HEK293 (cell line): ENCODE measurements around the gene C8B.

Experiments
- SCRT2 ChIP-seq: fragments of 450-650 bp; formaldehyde crosslinking; IDR thresholded peaks from 2 replicates; pipeline ENCODE4 v1.5.1; 2016; ENCODE audit warnings: missing biosample characterization, missing genetic modification characterization
- SP2 ChIP-seq: fragments of 450-650 bp; formaldehyde crosslinking; IDR thresholded peaks from 2 replicates; pipeline ENCODE4 v1.5.1; 2016; ENCODE audit warnings: missing biosample characterization, missing genetic modification characterization
- ZBTB10 ChIP-seq: fragments of 450-650 bp; formaldehyde crosslinking; IDR thresholded peaks from 2 replicates; pipeline ENCODE4 v1.5.1; 2016; ENCODE audit warnings: missing biosample characterization, missing genetic modification characterization
- ZBTB7A ChIP-seq: fragments of 450-650 bp; formaldehyde crosslinking; IDR thresholded peaks from 2 replicates; pipeline ENCODE4 v1.5.1; 2016; ENCODE audit warnings: low read depth, missing biosample characterization, missing genetic modification characterization
- ZNF146 ChIP-seq: fragments of 450-650 bp; formaldehyde crosslinking; IDR thresholded peaks from 2 replicates; pipeline ENCODE4 v1.5.1; 2016; ENCODE audit warnings: missing biosample characterization, missing genetic modification characterization
- ZNF23 ChIP-seq: fragments of 450-650 bp; formaldehyde crosslinking; IDR thresholded peaks from 2 replicates; pipeline ENCODE4 v1.5.1; 2016; ENCODE audit warnings: missing biosample characterization, missing genetic modification characterization, borderline replicate concordance
- ZNF274 ChIP-seq, 2 experiments: fragments of 200-500 bp in 1 of 2; fragments of 450-650 bp in 1 of 2; sonication (Bioruptor generic) in 1 of 2; formaldehyde crosslinking in 1 of 2; IDR thresholded peaks; 2 replicates each; pipeline versions ENCODE4 v1.5.1 to v1.6.1; 2014 to 2016; ENCODE audit warnings: borderline replicate concordance in 1 of 2, inconsistent platforms in 1 of 2, low read length in 1 of 2, missing biosample characterization in 1 of 2, missing genetic modification characterization in 1 of 2
- ZNF473 ChIP-seq: fragments of 450-650 bp; formaldehyde crosslinking; IDR thresholded peaks from 2 replicates; pipeline ENCODE4 v1.5.1; 2017; ENCODE audit warnings: missing biosample characterization, missing genetic modification characterization
- TF ChIP-seq, protein P1 (sequence below): fragments of 450-650 bp; formaldehyde crosslinking; IDR thresholded peaks from 2 replicates; pipeline ENCODE4 v1.5.1; 2016; ENCODE audit warnings: missing biosample characterization, missing genetic modification characterization
- TF ChIP-seq, protein P2 (sequence below): sonication (generic); formaldehyde crosslinking; IDR thresholded peaks from 2 replicates; pipeline ENCODE4 v1.8.1; 2022; ENCODE audit warnings: mild to moderate bottlenecking, moderate library complexity, missing genetic modification reagents
- TF ChIP-seq, protein P3 (sequence below): fragments of 450-650 bp; formaldehyde crosslinking; IDR thresholded peaks from 2 replicates; pipeline ENCODE4 v1.5.1; 2016; ENCODE audit warnings: missing biosample characterization, missing genetic modification characterization

DNA sequence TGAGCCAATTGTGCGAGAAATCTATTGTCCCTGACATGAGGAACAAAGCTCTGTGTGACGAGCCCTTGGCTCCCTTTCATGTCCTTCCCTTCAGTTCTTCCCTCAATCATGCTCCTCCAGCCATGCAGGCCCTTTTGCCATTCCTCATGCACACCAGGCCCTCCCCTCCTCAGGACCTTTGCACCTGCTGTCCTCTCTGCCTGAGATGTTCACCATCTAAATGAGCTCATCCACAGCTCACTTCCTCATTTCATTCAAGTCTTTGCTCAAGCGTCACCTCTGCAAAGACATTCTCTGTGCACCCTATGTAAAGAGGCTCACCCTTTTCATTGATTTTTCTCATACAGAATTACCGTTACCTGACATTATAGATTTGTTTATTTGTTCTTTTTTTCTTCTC, 43.7 kb downstream of the C8B start:
- TF ChIP-seq, protein P1, sequence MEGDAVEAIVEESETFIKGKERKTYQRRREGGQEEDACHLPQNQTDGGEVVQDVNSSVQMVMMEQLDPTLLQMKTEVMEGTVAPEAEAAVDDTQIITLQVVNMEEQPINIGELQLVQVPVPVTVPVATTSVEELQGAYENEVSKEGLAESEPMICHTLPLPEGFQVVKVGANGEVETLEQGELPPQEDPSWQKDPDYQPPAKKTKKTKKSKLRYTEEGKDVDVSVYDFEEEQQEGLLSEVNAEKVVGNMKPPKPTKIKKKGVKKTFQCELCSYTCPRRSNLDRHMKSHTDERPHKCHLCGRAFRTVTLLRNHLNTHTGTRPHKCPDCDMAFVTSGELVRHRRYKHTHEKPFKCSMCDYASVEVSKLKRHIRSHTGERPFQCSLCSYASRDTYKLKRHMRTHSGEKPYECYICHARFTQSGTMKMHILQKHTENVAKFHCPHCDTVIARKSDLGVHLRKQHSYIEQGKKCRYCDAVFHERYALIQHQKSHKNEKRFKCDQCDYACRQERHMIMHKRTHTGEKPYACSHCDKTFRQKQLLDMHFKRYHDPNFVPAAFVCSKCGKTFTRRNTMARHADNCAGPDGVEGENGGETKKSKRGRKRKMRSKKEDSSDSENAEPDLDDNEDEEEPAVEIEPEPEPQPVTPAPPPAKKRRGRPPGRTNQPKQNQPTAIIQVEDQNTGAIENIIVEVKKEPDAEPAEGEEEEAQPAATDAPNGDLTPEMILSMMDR = no peak
- TF ChIP-seq SCRT2 (tag by site-specific recombination) (no peak), ZNF274 (IDR thresholded peaks at IDR 0.05; ENCODE audit: low read length) (no peak), ZNF274 (tag by site-specific recombination; IDR thresholded peaks at IDR 0.05; ENCODE audit: borderline replicate concordance) (no peak), ZBTB10 (no peak), ZNF146 (tag by site-specific recombination) (no peak), ZBTB7A (no peak), ZNF473 (tag by site-specific recombination) (no peak), ZNF23 (tag by site-specific recombination) (no peak), SP2 (tag by site-specific recombination) (no peak)
- TF ChIP-seq, protein P2, sequence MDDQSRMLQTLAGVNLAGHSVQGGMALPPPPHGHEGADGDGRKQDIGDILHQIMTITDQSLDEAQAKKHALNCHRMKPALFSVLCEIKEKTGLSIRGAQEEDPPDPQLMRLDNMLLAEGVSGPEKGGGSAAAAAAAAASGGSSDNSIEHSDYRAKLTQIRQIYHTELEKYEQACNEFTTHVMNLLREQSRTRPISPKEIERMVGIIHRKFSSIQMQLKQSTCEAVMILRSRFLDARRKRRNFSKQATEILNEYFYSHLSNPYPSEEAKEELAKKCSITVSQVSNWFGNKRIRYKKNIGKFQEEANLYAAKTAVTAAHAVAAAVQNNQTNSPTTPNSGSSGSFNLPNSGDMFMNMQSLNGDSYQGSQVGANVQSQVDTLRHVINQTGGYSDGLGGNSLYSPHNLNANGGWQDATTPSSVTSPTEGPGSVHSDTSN (CRISPR knock-in tag) = no peak
- TF ChIP-seq, protein P3, sequence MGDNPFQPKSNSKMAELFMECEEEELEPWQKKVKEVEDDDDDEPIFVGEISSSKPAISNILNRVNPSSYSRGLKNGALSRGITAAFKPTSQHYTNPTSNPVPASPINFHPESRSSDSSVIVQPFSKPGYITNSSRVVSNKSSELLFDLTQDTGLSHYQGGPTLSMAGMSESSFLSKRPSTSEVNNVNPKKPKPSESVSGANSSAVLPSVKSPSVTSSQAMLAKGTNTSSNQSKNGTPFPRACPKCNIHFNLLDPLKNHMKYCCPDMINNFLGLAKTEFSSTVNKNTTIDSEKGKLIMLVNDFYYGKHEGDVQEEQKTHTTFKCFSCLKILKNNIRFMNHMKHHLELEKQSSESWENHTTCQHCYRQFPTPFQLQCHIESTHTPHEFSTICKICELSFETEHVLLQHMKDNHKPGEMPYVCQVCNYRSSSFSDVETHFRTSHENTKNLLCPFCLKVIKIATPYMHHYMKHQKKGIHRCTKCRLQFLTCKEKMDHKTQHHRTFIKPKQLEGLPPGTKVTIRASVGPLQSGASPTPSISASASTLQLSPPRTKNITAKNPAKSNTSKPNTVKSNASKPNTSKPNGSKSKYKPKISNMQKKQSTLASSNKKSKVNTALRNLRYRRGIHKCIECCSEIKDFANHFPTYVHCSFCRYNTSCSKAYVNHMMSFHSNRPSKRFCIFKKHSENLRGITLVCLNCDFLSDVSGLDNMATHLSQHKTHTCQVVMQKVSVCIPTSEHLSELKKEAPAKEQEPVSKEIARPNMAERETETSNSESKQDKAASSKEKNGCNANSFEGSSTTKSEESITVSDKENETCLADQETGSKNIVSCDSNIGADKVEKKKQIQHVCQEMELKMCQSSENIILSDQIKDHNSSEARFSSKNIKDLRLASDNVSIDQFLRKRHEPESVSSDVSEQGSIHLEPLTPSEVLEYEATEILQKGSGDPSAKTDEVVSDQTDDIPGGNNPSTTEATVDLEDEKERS (tag by site-specific recombination) = no peak
